SK-N-SH treated with all-trans-retinoic acid at 6 μM for 48 hours (cell line): ENCODE measurements around the gene C1orf105.

Experiments
- ATAC-seq: fragments of 200-7000 bp; cut with Tn5 transposase; 3 replicates; pipeline ENCODE4 v1.9.1; 2020; ENCODE audit warnings: mild to moderate bottlenecking, moderate library complexity
- ARNTL ChIP-seq: fragments of 450-650 bp; formaldehyde crosslinking; IDR thresholded peaks from 2 replicates; pipeline ENCODE4 v1.5.0; 2020; ENCODE audit warnings: low read depth, mild to moderate bottlenecking, moderate library complexity, borderline replicate concordance
- BACH2 ChIP-seq: fragments of 250-450 bp; sonication (Bioruptor Pico); IDR thresholded peaks from 2 replicates; pipeline ENCODE4 v1.9.0; 2021; ENCODE audit warnings: mild to moderate bottlenecking, borderline replicate concordance
- CREB5 ChIP-seq: fragments of 250-450 bp; sonication (Bioruptor Pico); IDR thresholded peaks from 2 replicates; pipeline ENCODE4 v1.5.1; 2020; ENCODE audit warnings: low read depth, mild to moderate bottlenecking, moderate library complexity
- CSDC2 ChIP-seq: fragments of 250-450 bp; sonication (Bioruptor Pico); IDR thresholded peaks from 2 replicates; pipeline ENCODE4 v1.5.0; 2020; ENCODE audit warnings: mild to moderate bottlenecking, moderate library complexity
- CSRNP3 ChIP-seq: fragments of 250-450 bp; sonication (Bioruptor Pico); IDR thresholded peaks from 2 replicates; pipeline ENCODE4 v1.5.1; 2021; ENCODE audit warnings: mild to moderate bottlenecking, moderate library complexity
- ESRRG ChIP-seq: fragments of 250-450 bp; sonication (Bioruptor Pico); IDR thresholded peaks from 2 replicates; pipeline ENCODE4 v1.6.1; 2021; ENCODE audit warnings: mild to moderate bottlenecking
- GLIS3 ChIP-seq: fragments of 250-450 bp; sonication (Bioruptor Pico); IDR thresholded peaks from 2 replicates; pipeline ENCODE4 v1.5.0; 2020; ENCODE audit warnings: mild to moderate bottlenecking, moderate library complexity
- ISL1 ChIP-seq: fragments of 250-450 bp; sonication (Bioruptor Pico); IDR thresholded peaks from 2 replicates; pipeline ENCODE4 v2.1.2; 2022; ENCODE audit warnings: mild to moderate bottlenecking, moderate library complexity
- PATZ1 ChIP-seq: fragments of 250-450 bp; sonication (Bioruptor Pico); IDR thresholded peaks from 2 replicates; pipeline ENCODE4 v1.8.0; 2020; ENCODE audit warnings: mild to moderate bottlenecking, moderate library complexity, borderline replicate concordance
- POU6F1 ChIP-seq: fragments of 250-450 bp; sonication (Bioruptor Pico); IDR thresholded peaks from 2 replicates; pipeline ENCODE4 v1.8.0; 2021; ENCODE audit warnings: low read depth, mild to moderate bottlenecking, moderate library complexity, borderline replicate concordance
- PPARA ChIP-seq: fragments of 250-450 bp; sonication (Bioruptor Pico); IDR thresholded peaks from 2 replicates; pipeline ENCODE4 v1.5.0; 2020; ENCODE audit warnings: mild to moderate bottlenecking, borderline replicate concordance
- RARB ChIP-seq: fragments of 250-450 bp; sonication (Bioruptor Pico); IDR thresholded peaks from 2 replicates; pipeline ENCODE4 v1.8.0; 2021; ENCODE audit warnings: mild to moderate bottlenecking, moderate library complexity
- SNAI2 ChIP-seq: fragments of 250-450 bp; sonication (Bioruptor Pico); IDR thresholded peaks from 2 replicates; pipeline ENCODE4 v1.5.0; 2020; ENCODE audit warnings: mild to moderate bottlenecking, moderate library complexity
- TCF4 ChIP-seq: fragments of 250-450 bp; sonication (Bioruptor Pico); IDR thresholded peaks from 2 replicates; pipeline ENCODE4 v1.8.0; 2021; ENCODE audit warnings: mild to moderate bottlenecking, moderate library complexity, borderline replicate concordance
- TOX ChIP-seq: fragments of 250-450 bp; sonication (Bioruptor Pico); IDR thresholded peaks from 2 replicates; pipeline ENCODE4 v1.8.0; 2021; ENCODE audit warnings: mild to moderate bottlenecking, moderate library complexity, borderline replicate concordance
- TSHZ2 ChIP-seq: fragments of 250-450 bp; sonication (Bioruptor Pico); IDR thresholded peaks from 2 replicates; pipeline ENCODE4 v1.5.0; 2020; ENCODE audit warnings: mild to moderate bottlenecking, moderate library complexity
- ZC3H10 ChIP-seq: fragments of 250-450 bp; sonication (Bioruptor Pico); IDR thresholded peaks from 2 replicates; pipeline ENCODE4 v1.5.1; 2021; ENCODE audit warnings: mild to moderate bottlenecking, moderate library complexity
- ZFP30 ChIP-seq: fragments of 450-650 bp; formaldehyde crosslinking; IDR thresholded peaks from 2 replicates; pipeline ENCODE4 v1.5.0; 2022; ENCODE audit warnings: mild to moderate bottlenecking, moderate library complexity
- ZNF565 ChIP-seq: fragments of 450-650 bp; formaldehyde crosslinking; conservative IDR thresholded peaks from 2 replicates; pipeline ENCODE4 v1.5.0; 2020; ENCODE audit warnings: low read depth, mild to moderate bottlenecking, moderate library complexity
- ZNF70 ChIP-seq: fragments of 450-650 bp; formaldehyde crosslinking; IDR thresholded peaks from 2 replicates; pipeline ENCODE4 v1.5.0; 2020; ENCODE audit warnings: mild to moderate bottlenecking, moderate library complexity
- ZNF8 ChIP-seq: fragments of 450-650 bp; formaldehyde crosslinking; IDR thresholded peaks from 2 replicates; pipeline ENCODE4 v1.5.0; 2020; ENCODE audit warnings: mild to moderate bottlenecking, moderate library complexity

C1orf105 gene

GRCh38 chr1:172483448-172483847, 63.0 kb downstream of the C1orf105 start:
- no peak for ATAC-seq
- TF ChIP-seq ARNTL (CRISPR knock-in tag): no peak
- no peak for TF ChIP-seq ZNF70
- TF ChIP-seq ZNF8 (CRISPR knock-in tag): no peak
- no peak for TF ChIP-seq RARB (CRISPR knock-in tag)
- no peak for TF ChIP-seq ZNF565 (CRISPR knock-in tag)
- no peak for TF ChIP-seq GLIS3 (CRISPR knock-in tag)
- TF ChIP-seq TSHZ2: no peak
- no peak for TF ChIP-seq TOX (CRISPR knock-in tag)
- TF ChIP-seq TCF4 (CRISPR knock-in tag): no peak
- TF ChIP-seq ISL1 (CRISPR knock-in tag): no peak
- TF ChIP-seq CSDC2 (CRISPR knock-in tag): no peak
- TF ChIP-seq PPARA (CRISPR knock-in tag): no peak
- TF ChIP-seq SNAI2 (CRISPR knock-in tag): no peak
- TF ChIP-seq ZC3H10 (CRISPR knock-in tag): no peak
- TF ChIP-seq ESRRG (CRISPR knock-in tag): no peak

GRCh38 chr1:172484252-172484651, 63.8 kb downstream of the C1orf105 start:
- TF ChIP-seq CSRNP3 (CRISPR knock-in tag): no peak
- no peak for TF ChIP-seq RARB (CRISPR knock-in tag)
- TF ChIP-seq ZFP30 (CRISPR knock-in tag): no peak
- TF ChIP-seq TCF4 (CRISPR knock-in tag): no peak
- no peak for TF ChIP-seq TSHZ2
- no peak for TF ChIP-seq ESRRG (CRISPR knock-in tag)
- no peak for TF ChIP-seq CREB5 (CRISPR knock-in tag)
- no peak for TF ChIP-seq PATZ1 (CRISPR knock-in tag)
- no peak for TF ChIP-seq POU6F1 (CRISPR knock-in tag)
- TF ChIP-seq BACH2 (CRISPR knock-in tag): no peak
- ATAC-seq: no peak
